H9 (cell line): Measurements from ENCODE around the gene MGAT4C. TPM values are rescaled to one million over a fixed set of nuclear protein-coding genes. Genes with fewer than 3 reads are reported as not detected.

Experiments
- DNase-seq: peaks from one replicate; pipeline ENCODE4 v3.0.0-alpha.2; 2017
- H2AFZ ChIP-seq: one replicate; pipeline ENCODE4 v1.6.1; 2013; ENCODE audit warnings: mild to moderate bottlenecking, low read length, control low read depth, moderate library complexity
- H2AK5ac ChIP-seq: 2 replicates; pipeline ENCODE4 v1.6.1; 2013; ENCODE audit warnings: low read length, control low read depth, mixed read lengths; ENCODE audit not compliant: insufficient read length
- H2BK120ac ChIP-seq: one replicate; pipeline ENCODE4 v1.6.1; 2013; ENCODE audit warnings: low read depth, mild to moderate bottlenecking, low read length, control low read depth, inconsistent platforms; ENCODE audit not compliant: poor library complexity, severe bottlenecking
- H2BK12ac ChIP-seq: 2 replicates; pipeline ENCODE4 v1.6.1; 2013; ENCODE audit warnings: low read length, control low read depth, mixed read lengths, low read depth; ENCODE audit not compliant: insufficient read length
- H2BK15ac ChIP-seq: 2 replicates; pipeline ENCODE4 v1.6.1; 2013; ENCODE audit warnings: low read depth, low read length, control low read depth
- H2BK20ac ChIP-seq: one replicate; pipeline ENCODE4 v1.6.1; 2013; ENCODE audit warnings: low read depth, mild to moderate bottlenecking, low read length, control low read depth, inconsistent platforms; ENCODE audit not compliant: poor library complexity, severe bottlenecking
- H2BK5ac ChIP-seq: 2 replicates; pipeline ENCODE4 v1.6.1; 2013; ENCODE audit warnings: low read length, control low read depth, mixed read lengths; ENCODE audit not compliant: insufficient read length
- H3K14ac ChIP-seq: 2 replicates; pipeline ENCODE4 v1.6.1; 2013; ENCODE audit warnings: low read length, control low read depth; ENCODE audit not compliant: insufficient read depth
- H3K18ac ChIP-seq: 2 replicates; pipeline ENCODE4 v1.6.1; 2013; ENCODE audit warnings: low read depth, mild to moderate bottlenecking, mixed read lengths, low read length, control low read depth; ENCODE audit not compliant: insufficient read length
- H3K23ac ChIP-seq: 2 replicates; pipeline ENCODE4 v1.6.1; 2013; ENCODE audit warnings: low read length, control low read depth, mixed read lengths, low read depth; ENCODE audit not compliant: insufficient read length
- H3K23me2 ChIP-seq: 2 replicates; pipeline ENCODE4 v1.6.1; 2013; ENCODE audit warnings: low read depth, mild to moderate bottlenecking, mixed read lengths, low read length, control low read depth; ENCODE audit not compliant: insufficient read length, poor library complexity, severe bottlenecking
- H3K27ac ChIP-seq: 2 replicates; pipeline ENCODE4 v1.5.1; 2013; ENCODE audit warnings: low read length, control low read depth, mixed read lengths, low read depth; ENCODE audit not compliant: insufficient read length
- H3K27me3 ChIP-seq: 2 replicates; pipeline ENCODE4 v1.6.1; 2013; ENCODE audit warnings: low read length, control low read depth, inconsistent platforms; ENCODE audit not compliant: insufficient read depth
- H3K4ac ChIP-seq: 2 replicates; pipeline ENCODE4 v1.6.1; 2013; ENCODE audit warnings: low read depth, mild to moderate bottlenecking, control low read depth, inconsistent platforms, low read length, moderate library complexity
- H3K4me1 ChIP-seq: 2 replicates; pipeline ENCODE4 v1.6.1; 2013; ENCODE audit warnings: low read length, control low read depth, inconsistent platforms; ENCODE audit not compliant: insufficient read depth
- H3K4me2 ChIP-seq: 2 replicates; pipeline ENCODE4 v1.6.1; 2013; ENCODE audit warnings: low read length, control low read depth, mixed read lengths; ENCODE audit not compliant: insufficient read length, insufficient read depth
- H3K56ac ChIP-seq: 2 replicates; pipeline ENCODE4 v1.6.1; 2013; ENCODE audit warnings: low read depth, mild to moderate bottlenecking, mixed read lengths, low read length, control low read depth; ENCODE audit not compliant: insufficient read length
- H3K79me1 ChIP-seq: 2 replicates; pipeline ENCODE4 v1.6.1; 2013; ENCODE audit warnings: low read depth, mild to moderate bottlenecking, moderate library complexity, low read length, control low read depth, inconsistent platforms; ENCODE audit not compliant: insufficient read depth, poor library complexity, severe bottlenecking
- H3K79me2 ChIP-seq: 2 replicates; pipeline ENCODE4 v1.6.1; 2013; ENCODE audit warnings: low read length, control low read depth, inconsistent platforms; ENCODE audit not compliant: insufficient read depth
- H3K9ac ChIP-seq: 2 replicates; pipeline ENCODE4 v1.6.1; 2013; ENCODE audit warnings: low read length, control low read depth, mixed read lengths; ENCODE audit not compliant: insufficient read length; ENCODE audit errors: extremely low read depth
- H3K9me3 ChIP-seq: one replicate; pipeline ENCODE4 v1.6.1; 2013; ENCODE audit warnings: low read depth, low read length, inconsistent platforms; ENCODE audit not compliant: control insufficient read depth
- H3T11ph ChIP-seq: one replicate; pipeline ENCODE4 v1.6.1; 2013; ENCODE audit warnings: mild to moderate bottlenecking, low read length, control low read depth, inconsistent platforms
- H4K20me1 ChIP-seq: one replicate; pipeline ENCODE4 v1.6.1; 2013; ENCODE audit not compliant: control insufficient read depth, insufficient read length, insufficient read depth
- H4K5ac ChIP-seq: 2 replicates; pipeline ENCODE4 v1.6.1; 2013; ENCODE audit warnings: low read depth, mild to moderate bottlenecking, mixed read lengths, low read length, control low read depth; ENCODE audit not compliant: insufficient read length
- H4K8ac ChIP-seq: replicated peaks from 2 replicates; pipeline ENCODE4 v1.6.1; 2013; ENCODE audit warnings: low read length, control low read depth, mixed read lengths, low read depth; ENCODE audit not compliant: insufficient read length
- H4K91ac ChIP-seq: 2 replicates; pipeline ENCODE4 v1.6.1; 2013; ENCODE audit warnings: low read depth, mild to moderate bottlenecking, moderate library complexity, mixed read lengths, low read length, control low read depth; ENCODE audit not compliant: insufficient read length
- H3K27ac Mint-ChIP-seq, 3 experiments: 2 replicates in 2 of 3; 3 replicates in 1 of 3; pipeline ENCODE4 v1.8.0; 2020 to 2021; ENCODE audit warnings: mixed read lengths in 3 of 3, mild to moderate bottlenecking in 1 of 3, moderate library complexity in 1 of 3
- H3K27me3 Mint-ChIP-seq: 2 replicates; pipeline ENCODE4 v1.8.0; 2021; ENCODE audit warnings: low read depth, mild to moderate bottlenecking, moderate library complexity, mixed read lengths
- H3K36me3 Mint-ChIP-seq, 3 experiments: 2 replicates in 2 of 3; 3 replicates in 1 of 3; pipeline ENCODE4 v1.8.0; 2020 to 2021; ENCODE audit warnings: low read depth in 3 of 3, mixed read lengths in 3 of 3; ENCODE audit not compliant: insufficient read depth in 1 of 3
- H3K4me1 Mint-ChIP-seq, 2 experiments: 2 replicates each; pipeline ENCODE4 v1.8.0; 2020; ENCODE audit warnings: mixed read lengths in 2 of 2
- H3K4me3 Mint-ChIP-seq, 2 experiments: 2 replicates in 1 of 2; 3 replicates in 1 of 2; pipeline ENCODE4 v1.8.0; 2020 to 2021; ENCODE audit warnings: mild to moderate bottlenecking in 2 of 2, mixed read lengths in 2 of 2, moderate library complexity in 1 of 2
- H3K9me3 Mint-ChIP-seq, 2 experiments: 2 replicates in 1 of 2; 3 replicates in 1 of 2; pipeline ENCODE4 v1.8.0; 2020; ENCODE audit warnings: mild to moderate bottlenecking in 2 of 2, mixed read lengths in 2 of 2, moderate library complexity in 1 of 2
- whole genome bisulfite sequencing: extraction: QIAGEN DNeasy Blood & Tissue Kit; methylation state at CpG from one replicate; pipeline ENCODE4 v1.1.7; 2013; ENCODE audit warnings: missing lambda C conversion rate, low lambda C conversion rate, mixed read lengths; ENCODE audit not compliant: insufficient read length; ENCODE audit errors: extremely low coverage; 5-methylcytosine and 5-hydroxymethylcytosine counted together
- total RNA-seq: library from RNA; stranded (reverse); gene quantifications from 2 replicates; pipeline ENCODE4 v1.2.1, GENCODE V29; 2021
- TF ChIP-seq, protein P1 (sequence below): fragments of 200-600 bp; sonication (generic); conservative IDR thresholded peaks from 3 replicates; pipeline ENCODE4 v1.8.0; 2021; ENCODE audit warnings: antibody characterized with exemption, mild to moderate bottlenecking

MGAT4C gene
- total RNA-seq, 1 experiment from 2014 or later: 1.3 TPM

DNA sequence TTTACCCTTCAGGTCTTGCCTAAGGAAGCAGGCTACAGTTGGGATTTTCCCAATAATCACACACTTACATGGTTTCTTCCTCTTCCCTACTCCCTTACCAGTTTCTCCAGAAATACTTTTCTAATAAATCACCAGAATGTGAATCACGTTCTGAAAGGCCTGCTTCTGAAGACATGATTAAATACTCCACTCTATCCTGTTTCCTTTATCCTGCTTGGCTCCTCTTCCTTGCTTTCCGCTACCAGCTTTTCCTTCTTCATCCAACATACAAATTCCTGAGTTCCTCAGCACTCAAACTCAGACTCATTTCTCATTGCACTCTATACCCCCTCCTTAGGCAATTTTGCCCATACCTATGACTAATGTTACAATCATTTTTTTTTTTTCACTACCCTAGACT is 118.3 kb downstream of the MGAT4C start:
- no peak overlapping the region for H3K4me2 ChIP-seq
- TF ChIP-seq, protein P1, sequence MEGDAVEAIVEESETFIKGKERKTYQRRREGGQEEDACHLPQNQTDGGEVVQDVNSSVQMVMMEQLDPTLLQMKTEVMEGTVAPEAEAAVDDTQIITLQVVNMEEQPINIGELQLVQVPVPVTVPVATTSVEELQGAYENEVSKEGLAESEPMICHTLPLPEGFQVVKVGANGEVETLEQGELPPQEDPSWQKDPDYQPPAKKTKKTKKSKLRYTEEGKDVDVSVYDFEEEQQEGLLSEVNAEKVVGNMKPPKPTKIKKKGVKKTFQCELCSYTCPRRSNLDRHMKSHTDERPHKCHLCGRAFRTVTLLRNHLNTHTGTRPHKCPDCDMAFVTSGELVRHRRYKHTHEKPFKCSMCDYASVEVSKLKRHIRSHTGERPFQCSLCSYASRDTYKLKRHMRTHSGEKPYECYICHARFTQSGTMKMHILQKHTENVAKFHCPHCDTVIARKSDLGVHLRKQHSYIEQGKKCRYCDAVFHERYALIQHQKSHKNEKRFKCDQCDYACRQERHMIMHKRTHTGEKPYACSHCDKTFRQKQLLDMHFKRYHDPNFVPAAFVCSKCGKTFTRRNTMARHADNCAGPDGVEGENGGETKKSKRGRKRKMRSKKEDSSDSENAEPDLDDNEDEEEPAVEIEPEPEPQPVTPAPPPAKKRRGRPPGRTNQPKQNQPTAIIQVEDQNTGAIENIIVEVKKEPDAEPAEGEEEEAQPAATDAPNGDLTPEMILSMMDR: no peak
- Mint-ChIP-seq H3K36me3 (no peaks in the 10 kb centered on the region), H3K4me1 (peaks cover 6 to 10% of the 10 kb centered on the region in 2 experiments), H3K27ac (no peak overlapping the region; a peak in 1 of 7 replicates), H3K4me3 (no peak overlapping the region), H3K9me3 (no peaks in the 10 kb centered on the region), H3K27me3 (no peaks in the 10 kb centered on the region)
- H4K20me1 ChIP-seq: no peaks in the 10 kb centered on the region
- no peak overlapping the region for H3K23ac ChIP-seq
- no peak overlapping the region for H3K56ac ChIP-seq
- H2AK5ac ChIP-seq: no peak overlapping the region
- no CpG with 5 or more reads among the region's 2 CpGs for WGBS
- no peak overlapping the region for H2BK20ac ChIP-seq
- no peak overlapping the region for H4K91ac ChIP-seq
- no peaks in the 10 kb centered on the region for H3K79me1 ChIP-seq
- H3K23me2 ChIP-seq: no peaks in the 10 kb centered on the region
- H3K14ac ChIP-seq: no peak overlapping the region
- no peak overlapping the region for H4K8ac ChIP-seq
- H3K27ac ChIP-seq: no peak overlapping the region
- H3K9me3 ChIP-seq: no peaks in the 10 kb centered on the region
- no peak overlapping the region for H2BK5ac ChIP-seq
- no peak overlapping the region for H3K18ac ChIP-seq
- no peak overlapping the region for H4K5ac ChIP-seq
- no peak overlapping the region for H2AFZ ChIP-seq
- H3K4me1 ChIP-seq: no peaks in the 10 kb centered on the region
- H2BK15ac ChIP-seq: no peak overlapping the region
- H2BK120ac ChIP-seq: no peak overlapping the region
- no peak overlapping the region for H2BK12ac ChIP-seq
- H3K27me3 ChIP-seq: no peaks in the 10 kb centered on the region
- H3K9ac ChIP-seq: no peak overlapping the region
- H3T11ph ChIP-seq: no peak overlapping the region
- H3K4ac ChIP-seq: no peak overlapping the region
- H3K79me2 ChIP-seq: no peaks in the 10 kb centered on the region
- no peak for DNase-seq
